Stomach (tissue), 4 donors: ENCODE measurements around the gene CCT6A.

Experiments used
- CTCF ChIP-seq, 7 experiments: fragments of 450-650 bp in 4 of 7; fragments of 200-600 bp in 3 of 7; sonication (generic) in 3 of 7; IDR thresholded peaks; one replicate each; pipeline ENCODE4 v1.5.1; 2016 to 2019; ENCODE audit warnings: antibody characterized with exemption in 7 of 7, control low read depth in 2 of 7, mild to moderate bottlenecking in 1 of 7
- EP300 ChIP-seq: sonication (generic); formaldehyde crosslinking; IDR thresholded peaks from one replicate; pipeline ENCODE4 v1.6.1; 2017; ENCODE audit warnings: antibody characterized with exemption
- POLR2A ChIP-seq, 4 donors: fragments of 450-650 bp; IDR thresholded peaks; one replicate each; pipeline ENCODE4 v1.6.1; 2016; ENCODE audit warnings: antibody characterized with exemption in 4 of 4, control low read depth in 2 of 4, mild to moderate bottlenecking in 1 of 4, moderate library complexity in 1 of 4

- TF ChIP-seq CTCF (IDR thresholded peaks at IDR 0.05) (no peak), POLR2A (IDR thresholded peaks at IDR 0.05) (no peak), EP300 (no peak)
Observed at GRCh38 chr7:56026538-56026937, 25.0 kb upstream of the CCT6A start.
